ENCODE measurements around the gene AK8.

AK8 gene

DNA sequence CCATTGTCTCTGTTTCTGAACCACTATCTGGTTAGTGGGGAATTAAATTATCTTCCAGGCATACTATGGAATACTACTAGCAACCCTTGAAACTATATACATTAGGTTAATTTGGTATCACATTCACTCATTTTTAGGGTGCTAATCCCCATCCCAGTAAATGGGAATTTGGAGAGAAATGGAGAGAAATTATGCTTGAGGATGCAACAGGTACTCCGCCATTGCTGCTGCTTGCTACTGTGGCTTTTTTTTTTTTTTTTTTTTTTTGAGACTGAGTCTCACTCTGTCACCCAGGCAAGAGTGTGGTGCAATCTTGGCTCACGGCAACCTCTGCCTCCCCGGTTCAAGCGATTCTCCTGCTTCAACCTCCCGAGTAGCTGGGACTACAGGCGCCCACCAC, 66.1 kb downstream of the AK8 start:
- no peak overlapping the region for H3K27ac ChIP-seq
- ChIA-PET POLR2A (ENCODE audit: low non-redundant PET) (no interaction called here), CTCF (interaction anchor here (0.7 to 1.7 kb wide), 2 partner anchors 10 to 90 kb away, joined by 3 to 5 read pairs; no protein-coding TSS in a partner anchor)
- DNase-seq (ENCODE audit: low spot score), result no peak
- TF ChIP-seq, protein P1, sequence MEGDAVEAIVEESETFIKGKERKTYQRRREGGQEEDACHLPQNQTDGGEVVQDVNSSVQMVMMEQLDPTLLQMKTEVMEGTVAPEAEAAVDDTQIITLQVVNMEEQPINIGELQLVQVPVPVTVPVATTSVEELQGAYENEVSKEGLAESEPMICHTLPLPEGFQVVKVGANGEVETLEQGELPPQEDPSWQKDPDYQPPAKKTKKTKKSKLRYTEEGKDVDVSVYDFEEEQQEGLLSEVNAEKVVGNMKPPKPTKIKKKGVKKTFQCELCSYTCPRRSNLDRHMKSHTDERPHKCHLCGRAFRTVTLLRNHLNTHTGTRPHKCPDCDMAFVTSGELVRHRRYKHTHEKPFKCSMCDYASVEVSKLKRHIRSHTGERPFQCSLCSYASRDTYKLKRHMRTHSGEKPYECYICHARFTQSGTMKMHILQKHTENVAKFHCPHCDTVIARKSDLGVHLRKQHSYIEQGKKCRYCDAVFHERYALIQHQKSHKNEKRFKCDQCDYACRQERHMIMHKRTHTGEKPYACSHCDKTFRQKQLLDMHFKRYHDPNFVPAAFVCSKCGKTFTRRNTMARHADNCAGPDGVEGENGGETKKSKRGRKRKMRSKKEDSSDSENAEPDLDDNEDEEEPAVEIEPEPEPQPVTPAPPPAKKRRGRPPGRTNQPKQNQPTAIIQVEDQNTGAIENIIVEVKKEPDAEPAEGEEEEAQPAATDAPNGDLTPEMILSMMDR (conservative IDR thresholded peaks at IDR 0.05; ENCODE audit: low read depth), result no peak

DNA sequence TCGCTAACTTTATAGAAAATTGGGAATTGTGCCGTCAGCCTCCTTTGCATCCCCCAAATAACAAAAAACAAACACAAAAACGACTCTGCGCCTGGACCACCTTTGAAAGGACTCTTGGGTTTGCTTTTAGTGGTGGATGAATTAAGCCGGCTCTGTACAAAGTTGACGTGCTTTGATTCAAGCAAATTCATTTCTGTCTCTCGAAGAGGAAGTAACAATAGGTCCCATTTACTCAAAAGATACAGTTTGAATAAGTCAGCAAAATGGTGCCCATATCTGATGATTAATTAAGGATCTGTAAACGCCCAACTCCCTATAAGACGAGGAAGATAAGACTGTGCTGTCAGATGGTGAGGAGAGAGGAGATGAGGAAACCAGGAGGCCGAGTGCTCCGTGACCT, 67.8 kb downstream of the AK8 start:
- CTCF ChIA-PET, result no interaction called here
- H3K27ac ChIP-seq, result no peak overlapping the region
- TF ChIP-seq, protein P1 (conservative IDR thresholded peaks at IDR 0.05; ENCODE audit: low read depth), result no peak

DNA sequence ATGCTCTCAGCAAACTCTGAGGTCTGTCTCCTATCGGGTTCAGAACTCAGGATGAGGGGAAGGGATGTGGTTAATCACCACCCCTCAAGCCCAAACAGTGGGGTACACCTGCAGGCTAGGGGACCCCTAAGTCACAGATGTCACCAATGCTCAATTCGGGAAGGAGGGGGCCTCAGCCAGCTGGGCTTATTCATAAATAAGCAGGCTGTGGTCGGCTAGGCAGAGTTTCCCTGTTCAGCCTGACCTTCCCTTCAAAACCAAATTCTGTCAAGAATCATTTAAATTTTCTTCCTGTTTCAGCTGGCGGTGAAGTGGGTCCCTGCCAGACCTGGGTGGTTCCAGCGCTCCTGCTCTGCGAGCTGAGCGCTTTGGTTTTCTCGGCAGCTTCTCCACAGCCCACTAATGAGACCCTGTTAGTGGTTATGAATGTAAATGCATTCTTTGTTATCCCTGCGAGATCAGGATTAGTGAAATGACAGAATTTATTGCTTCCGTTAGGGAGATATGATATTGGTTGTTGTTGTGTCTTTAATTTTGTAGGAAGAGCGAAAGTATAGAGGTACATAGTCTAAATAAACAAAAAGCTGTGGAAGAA, 68.3 kb downstream of the AK8 start:
- TF ChIP-seq, protein P1 (conservative IDR thresholded peaks at IDR 0.05; ENCODE audit: low read depth), result no peak
- DNase-seq (ENCODE audit: low spot score), result no peak
- ChIA-PET POLR2A (ENCODE audit: low non-redundant PET) (no interaction called here), CTCF (no interaction called here)
- H3K27ac ChIP-seq, result no peak overlapping the region

More for the DNA sequence above, 67.8 kb downstream of the AK8 start:
- POLR2A ChIA-PET (ENCODE audit: low non-redundant PET), result no interaction called here
- DNase-seq (ENCODE audit: low spot score), result no peak

DNA sequence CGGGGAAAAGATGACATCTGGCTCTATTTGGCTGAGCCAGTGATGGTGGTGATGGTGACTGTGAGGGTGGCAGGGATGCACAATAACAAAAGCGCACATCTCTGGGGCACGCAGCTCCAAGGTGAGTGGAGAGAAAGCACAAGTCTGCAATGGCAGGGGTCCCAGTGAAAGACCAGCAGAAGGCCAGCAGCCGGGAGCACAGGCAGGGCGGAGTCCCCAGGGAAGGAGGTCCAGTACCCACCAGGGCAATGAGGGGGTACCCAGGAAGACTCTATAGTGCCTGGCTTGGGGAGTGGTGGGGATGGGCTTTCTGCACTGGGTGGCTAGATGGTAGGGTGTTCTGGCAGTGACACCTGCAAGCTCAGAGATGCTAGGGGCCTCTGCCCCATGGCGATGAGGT, 69.4 kb downstream of the AK8 start:
- POLR2A ChIA-PET (ENCODE audit: low non-redundant PET), result no interaction called here

DNA sequence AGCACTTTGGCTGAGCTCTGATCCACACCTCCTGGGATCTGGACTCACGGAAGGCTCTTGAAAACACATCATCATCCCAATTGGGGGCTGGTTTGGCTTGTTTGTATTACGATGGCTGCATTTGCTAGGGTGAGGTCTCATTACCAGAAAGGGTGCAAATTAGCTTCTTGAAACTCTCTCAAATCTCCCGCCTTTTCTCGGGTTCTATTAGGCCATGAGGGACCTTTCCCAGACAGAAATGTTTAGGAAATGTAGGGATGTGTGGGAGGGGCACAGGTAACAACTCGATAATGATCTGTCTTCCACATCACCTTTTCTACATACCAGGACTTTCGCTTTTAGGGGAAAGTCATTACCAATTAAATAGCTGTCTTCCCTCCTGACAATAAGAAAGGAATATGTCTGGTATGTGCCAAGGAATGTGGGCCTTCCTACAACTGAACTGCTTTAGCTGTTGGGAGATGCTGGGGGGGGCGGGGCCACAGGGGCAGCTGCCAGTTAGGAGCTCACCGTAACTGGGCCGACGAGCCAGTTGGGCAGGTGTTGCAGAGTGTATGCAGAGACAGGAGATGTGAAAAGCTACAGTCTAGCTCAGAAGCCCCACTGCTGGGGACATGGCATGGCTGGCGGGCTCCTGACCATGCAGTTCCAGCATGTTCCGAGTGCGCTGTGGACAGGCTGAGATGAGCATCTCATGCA, 71.2 kb downstream of the AK8 start:
- ChIA-PET POLR2A (ENCODE audit: low non-redundant PET) (no interaction called here), CTCF (interaction anchor here (0.6 kb wide), 1 partner anchor 929 kb away, joined by 6 read pairs; no protein-coding TSS in a partner anchor)
- DNase-seq (ENCODE audit: low spot score), result peak; percentile 30
- H3K27ac ChIP-seq, result no peak overlapping the region
- TF ChIP-seq, protein P1 (conservative IDR thresholded peaks at IDR 0.05; ENCODE audit: low read depth), result no peak

More for the DNA sequence above, 69.4 kb downstream of the AK8 start:
- no peak overlapping the region for H3K27ac ChIP-seq
- TF ChIP-seq, protein P1 (conservative IDR thresholded peaks at IDR 0.05; ENCODE audit: low read depth), result no peak
- DNase-seq (ENCODE audit: low spot score), result no peak
- CTCF ChIA-PET, result interaction anchor here (0.6 kb wide), 2 partner anchors 83 to 169 kb away, joined by 3 to 7 read pairs; no protein-coding TSS in a partner anchor

DNA sequence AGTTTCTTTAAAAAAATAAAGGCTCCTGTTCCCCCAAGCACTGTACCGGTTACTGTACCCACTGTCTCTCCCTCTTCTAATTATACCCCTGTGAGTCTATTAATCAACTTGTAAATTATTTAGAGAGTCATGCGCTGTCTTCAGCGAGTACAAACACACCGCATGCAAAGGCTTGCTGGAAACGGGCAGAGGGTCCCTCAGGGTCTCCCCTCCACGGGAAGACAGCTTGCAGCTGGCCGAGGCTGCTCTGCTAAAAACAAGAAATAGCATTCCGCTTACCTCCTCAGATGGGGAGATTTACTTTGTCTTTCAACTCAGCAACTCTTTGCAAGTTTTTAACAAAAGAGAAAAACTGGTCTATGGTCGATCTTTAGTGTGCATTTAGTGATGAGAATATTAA, 71.8 kb downstream of the AK8 start:
- no peak for DNase-seq (ENCODE audit: low spot score)
- ChIA-PET CTCF (interaction anchor here (0.6 kb wide), 1 partner anchor 111 kb away, joined by 6 read pairs; no protein-coding TSS in a partner anchor), POLR2A (ENCODE audit: low non-redundant PET) (no interaction called here)
- TF ChIP-seq, protein P1 (conservative IDR thresholded peaks at IDR 0.05; ENCODE audit: low read depth), result no peak
- no peak overlapping the region for H3K27ac ChIP-seq

Data from RWPE1 (cell line).